AG04449 (cell line): ENCODE measurements around the gene CD46.
"Not testable (repeated sequence)": the region's sequence is repeated elsewhere in the genome, so short reads cannot be mapped to it uniquely, and the experiment has no call there.

Experiments used
- CTCF ChIA-PET: fragments of 350-600 bp; formaldehyde crosslinking; extraction: SDS; loops from one replicate; lab custom pipeline; 2021; ENCODE audit warnings: antibody characterized with exemption; lab: Yijun Ruan, JAX
- POLR2A ChIA-PET: fragments of 400-600, 350-600 bp; formaldehyde crosslinking; extraction: SDS; loops from one replicate; lab custom pipeline; 2020; ENCODE audit warnings: antibody characterized with exemption, inconsistent platforms; lab: Yijun Ruan, JAX
- DNase-seq: peaks from one replicate; pipeline ENCODE4 v3.0.0-alpha.2; 2010; ENCODE audit warnings: low read depth, low spot score
- H3K4me3 ChIP-seq: 2 replicates; pipeline ENCODE4 v1.5.1; 2011; ENCODE audit warnings: low read depth, mild to moderate bottlenecking, control low read depth, low read length
- TF ChIP-seq, protein P1 (sequence below): IDR thresholded peaks from one replicate; pipeline ENCODE4 v1.5.1; 2011; ENCODE audit warnings: mild to moderate bottlenecking, moderate library complexity, low read length, control low read depth, inconsistent platforms; ENCODE audit not compliant: insufficient read depth; ENCODE audit errors: missing control alignments

The CD46 gene

DNA sequence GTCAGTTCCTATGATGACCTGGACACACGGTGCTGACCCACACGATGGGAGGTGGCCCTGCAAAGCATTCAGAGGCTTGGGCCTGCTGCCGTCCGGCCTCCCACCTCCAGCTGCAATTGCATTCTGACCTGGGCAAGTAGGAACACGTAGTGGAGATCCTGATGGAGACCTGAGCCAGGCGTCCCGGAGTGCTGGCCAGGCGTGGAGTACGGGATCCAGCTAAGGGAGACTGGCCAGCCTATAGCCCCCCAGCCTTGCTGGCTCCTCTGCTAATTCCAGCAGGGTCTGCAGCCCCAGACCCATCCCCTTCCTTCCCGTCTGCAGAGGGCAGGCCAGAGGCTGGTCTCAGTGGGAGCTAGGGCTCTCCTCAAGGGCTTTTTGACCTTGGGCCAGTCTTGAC is 11.2 kb downstream of the CD46 start:
- POLR2A ChIA-PET: no interaction called here

DNA sequence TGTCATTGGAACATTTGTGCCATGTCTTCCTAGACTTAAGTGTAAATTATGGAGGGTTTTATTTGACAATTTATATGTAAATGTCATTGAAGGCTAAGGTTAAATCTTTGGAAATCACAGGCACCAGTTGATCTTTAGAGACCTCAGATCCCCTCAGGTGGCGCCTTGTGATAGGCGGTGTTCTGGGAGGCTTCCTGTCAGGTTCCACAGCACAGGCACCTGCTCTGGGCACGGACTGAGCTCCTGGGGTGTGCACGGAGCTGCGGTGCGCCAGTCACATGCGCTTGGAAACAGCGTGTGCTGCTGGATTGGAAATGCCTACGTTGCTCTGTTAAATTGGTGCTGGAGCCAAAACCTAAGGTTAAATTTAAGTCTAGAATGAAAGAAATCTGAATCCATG is 12.1 kb downstream of the CD46 start:
- DNase-seq: no peak
- H3K4me3 ChIP-seq: no peak overlapping the region
- CTCF ChIA-PET: no interaction called here
- POLR2A ChIA-PET: no interaction called here
- TF ChIP-seq, protein P1, sequence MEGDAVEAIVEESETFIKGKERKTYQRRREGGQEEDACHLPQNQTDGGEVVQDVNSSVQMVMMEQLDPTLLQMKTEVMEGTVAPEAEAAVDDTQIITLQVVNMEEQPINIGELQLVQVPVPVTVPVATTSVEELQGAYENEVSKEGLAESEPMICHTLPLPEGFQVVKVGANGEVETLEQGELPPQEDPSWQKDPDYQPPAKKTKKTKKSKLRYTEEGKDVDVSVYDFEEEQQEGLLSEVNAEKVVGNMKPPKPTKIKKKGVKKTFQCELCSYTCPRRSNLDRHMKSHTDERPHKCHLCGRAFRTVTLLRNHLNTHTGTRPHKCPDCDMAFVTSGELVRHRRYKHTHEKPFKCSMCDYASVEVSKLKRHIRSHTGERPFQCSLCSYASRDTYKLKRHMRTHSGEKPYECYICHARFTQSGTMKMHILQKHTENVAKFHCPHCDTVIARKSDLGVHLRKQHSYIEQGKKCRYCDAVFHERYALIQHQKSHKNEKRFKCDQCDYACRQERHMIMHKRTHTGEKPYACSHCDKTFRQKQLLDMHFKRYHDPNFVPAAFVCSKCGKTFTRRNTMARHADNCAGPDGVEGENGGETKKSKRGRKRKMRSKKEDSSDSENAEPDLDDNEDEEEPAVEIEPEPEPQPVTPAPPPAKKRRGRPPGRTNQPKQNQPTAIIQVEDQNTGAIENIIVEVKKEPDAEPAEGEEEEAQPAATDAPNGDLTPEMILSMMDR: no peak

More for the DNA sequence above, 11.2 kb downstream of the CD46 start:
- CTCF ChIA-PET: no interaction called here
- no peak for DNase-seq
- TF ChIP-seq, protein P1: no peak
- no peak overlapping the region for H3K4me3 ChIP-seq

DNA sequence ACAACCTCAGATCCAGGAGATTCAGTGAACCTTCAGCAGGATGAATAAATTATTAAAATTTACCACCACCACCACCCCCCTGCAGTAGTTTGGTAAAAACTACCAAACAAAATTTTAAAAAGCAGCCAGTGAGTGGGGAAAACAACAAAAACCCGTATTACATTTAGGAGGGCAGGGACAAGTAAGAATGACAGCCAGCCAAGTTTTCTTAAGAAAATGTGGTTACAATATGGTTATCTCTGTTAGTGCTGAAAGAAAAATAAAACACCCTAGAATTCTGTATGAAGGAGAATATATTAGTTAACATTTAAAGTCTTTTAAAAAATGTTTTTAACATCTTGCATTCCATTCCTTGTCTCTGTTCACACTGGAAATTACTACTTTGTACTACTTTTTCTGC is 14.7 kb downstream of the CD46 start:
- ChIA-PET CTCF (no interaction called here), POLR2A (no interaction called here)
- TF ChIP-seq, protein P1: no peak
- no peak for DNase-seq
- no peak overlapping the region for H3K4me3 ChIP-seq

DNA sequence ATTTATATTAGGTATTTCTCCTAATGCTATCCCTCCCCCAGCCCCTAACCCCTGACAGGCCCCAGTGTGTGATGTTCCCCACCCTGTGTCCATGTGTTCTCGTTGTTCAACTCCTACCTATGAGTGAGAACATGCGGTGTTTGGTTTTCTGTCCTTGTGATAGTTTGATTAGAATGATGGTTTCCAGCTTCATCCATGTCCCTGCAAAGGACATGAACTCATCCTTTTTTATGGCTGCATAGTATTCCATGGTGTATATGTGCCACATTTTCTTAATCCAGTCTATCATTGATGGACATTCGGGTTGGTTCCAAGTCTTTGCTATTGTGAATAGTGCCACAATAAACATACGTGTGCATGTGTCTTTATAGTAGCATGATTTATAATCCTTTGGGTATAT is 18.7 kb downstream of the CD46 start:
- CTCF ChIA-PET, H3K4me3 ChIP-seq, POLR2A ChIA-PET, DNase-seq: not testable (repeated sequence)

DNA sequence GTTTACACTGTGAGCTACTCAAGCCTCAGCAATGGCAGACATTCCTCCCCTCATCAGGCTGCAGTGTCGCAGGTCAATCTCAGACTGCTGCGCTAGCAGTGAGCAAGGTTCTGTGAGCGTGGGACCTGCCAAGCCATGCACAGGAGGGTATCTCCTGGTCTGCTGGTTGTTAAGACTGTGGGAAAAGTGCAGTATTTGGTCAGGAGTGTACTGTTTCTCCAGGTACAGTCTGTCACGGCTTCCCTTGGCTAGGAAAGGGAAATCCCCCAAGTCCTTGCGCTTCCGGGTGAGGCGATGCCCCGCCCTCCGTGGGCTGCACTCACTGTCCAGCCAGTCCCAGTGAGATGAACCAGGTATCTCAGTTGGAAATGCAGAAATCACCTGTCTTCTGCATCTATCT is 24.2 kb downstream of the CD46 start:
- CTCF ChIA-PET, POLR2A ChIA-PET, DNase-seq, H3K4me3 ChIP-seq: not testable (repeated sequence)

DNA sequence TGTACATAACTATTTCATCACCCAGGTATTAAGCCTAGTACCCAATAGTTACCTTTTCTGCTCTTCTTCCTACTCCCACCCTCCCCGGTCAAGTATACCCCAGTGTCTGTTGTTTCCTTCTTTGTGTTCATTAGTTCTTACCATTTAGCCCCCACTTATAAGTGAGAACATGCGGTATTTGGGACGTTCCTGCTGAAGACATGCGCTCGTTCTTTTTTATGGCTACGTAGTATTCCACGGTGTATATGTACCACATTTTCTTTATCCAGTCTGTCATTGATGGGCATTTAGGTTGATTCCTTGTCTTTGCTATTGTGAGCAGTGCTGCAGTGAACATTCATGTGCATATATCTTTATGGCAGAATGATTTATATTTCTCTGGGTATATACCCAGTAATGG is 25.6 kb downstream of the CD46 start:
- H3K4me3 ChIP-seq, DNase-seq, POLR2A ChIA-PET: not testable (repeated sequence)
- CTCF ChIA-PET: interaction anchor here (1.0 kb wide), 1 partner anchor 20 kb away, joined by 3 read pairs; no protein-coding TSS in a partner anchor

DNA sequence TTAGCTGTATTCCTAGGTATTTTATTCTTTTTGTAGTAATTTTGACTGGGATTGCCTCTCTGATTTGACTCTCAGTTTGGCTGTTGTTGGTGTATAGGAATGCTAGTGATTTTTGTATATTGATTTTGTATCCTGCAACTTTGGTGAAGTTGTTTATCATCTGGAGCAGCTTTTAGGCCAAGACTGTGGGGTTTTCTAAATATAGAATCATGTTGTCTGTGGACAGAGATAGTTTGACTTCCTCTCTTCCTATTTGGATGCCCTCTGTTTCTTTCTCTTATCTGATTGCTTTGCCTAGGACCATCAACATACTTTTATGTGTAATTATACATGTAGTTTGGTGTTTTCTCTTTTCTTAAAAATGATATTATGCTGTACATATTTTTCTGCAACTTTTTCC is 27.2 kb downstream of the CD46 start:
- TF ChIP-seq, protein P1: no peak
- no peak for DNase-seq
- ChIA-PET POLR2A (no interaction called here), CTCF (interaction anchor here (1.1 to 1.5 kb wide), 2 partner anchors 18 to 20 kb away, joined by 4 read pairs; no protein-coding TSS in a partner anchor)
- no peak overlapping the region for H3K4me3 ChIP-seq

DNA sequence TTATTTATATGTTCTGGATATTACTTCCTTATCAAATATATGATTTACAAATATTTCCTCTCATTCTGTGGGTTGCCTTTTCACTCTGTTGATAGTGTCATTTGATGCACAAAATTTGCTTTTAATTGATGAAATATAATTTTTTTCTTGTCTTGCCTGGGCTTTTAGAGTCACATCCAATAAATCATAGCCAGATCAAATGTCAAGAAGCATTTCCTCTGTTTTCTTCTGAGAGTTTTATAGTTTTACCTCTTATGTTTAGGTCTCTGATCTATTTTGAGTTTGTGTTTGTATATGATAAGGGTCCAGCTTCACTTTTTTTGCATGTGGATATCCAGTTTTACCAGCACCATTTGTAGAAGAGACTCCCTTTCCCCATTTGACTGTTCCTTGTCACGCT is 29.5 kb downstream of the CD46 start:
- no peak for DNase-seq
- TF ChIP-seq, protein P1: no peak
- POLR2A ChIA-PET: no interaction called here
- CTCF ChIA-PET: no interaction called here
- H3K4me3 ChIP-seq: no peak overlapping the region
